ENCODE data around the gene TTC7B. TPM values are rescaled to one million over a fixed set of nuclear protein-coding genes. Genes with fewer than 3 reads are reported as not detected.
A peak's percentile ranks its signal among the peaks of the same experiment; 100 is the strongest.

TTC7B gene
- total RNA-seq, 4 donors from 2014 or later = 19.1 to 87.6 (median 22.1) TPM

DNA sequence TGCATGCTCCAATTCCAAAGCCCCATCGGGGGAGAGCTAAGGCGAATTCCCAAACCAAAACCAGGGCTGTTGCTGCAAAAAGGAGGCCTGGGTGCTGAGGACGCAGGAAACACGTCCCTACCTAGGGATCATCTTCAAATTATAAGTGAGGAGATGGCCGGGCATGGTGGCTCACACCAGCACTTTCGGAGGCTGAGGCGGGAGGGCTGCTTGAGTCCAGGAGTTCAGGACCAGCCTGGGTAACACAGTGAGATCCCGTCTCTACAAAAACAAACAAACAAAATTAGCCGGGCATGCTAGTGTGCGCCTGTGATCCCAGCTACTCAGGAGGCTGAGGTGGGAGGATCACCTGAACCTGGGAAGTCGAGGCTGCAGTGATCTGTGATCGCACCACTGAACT lies 276.2 kb downstream of the TTC7B start:
- Histone ChIP-seq H3K4me1 (peaks cover 5 to 12% of the 10 kb centered on the region in 2 donors), H3K27ac (no peak overlapping the region), H3K4me3 (replicated peaks in 1 of 3) (no peak overlapping the region), H3K27me3 (no peaks in the 10 kb centered on the region), H3K36me3 (no peaks in the 10 kb centered on the region), H3K9me3 (no peaks in the 10 kb centered on the region)
- TF ChIP-seq, protein P1, sequence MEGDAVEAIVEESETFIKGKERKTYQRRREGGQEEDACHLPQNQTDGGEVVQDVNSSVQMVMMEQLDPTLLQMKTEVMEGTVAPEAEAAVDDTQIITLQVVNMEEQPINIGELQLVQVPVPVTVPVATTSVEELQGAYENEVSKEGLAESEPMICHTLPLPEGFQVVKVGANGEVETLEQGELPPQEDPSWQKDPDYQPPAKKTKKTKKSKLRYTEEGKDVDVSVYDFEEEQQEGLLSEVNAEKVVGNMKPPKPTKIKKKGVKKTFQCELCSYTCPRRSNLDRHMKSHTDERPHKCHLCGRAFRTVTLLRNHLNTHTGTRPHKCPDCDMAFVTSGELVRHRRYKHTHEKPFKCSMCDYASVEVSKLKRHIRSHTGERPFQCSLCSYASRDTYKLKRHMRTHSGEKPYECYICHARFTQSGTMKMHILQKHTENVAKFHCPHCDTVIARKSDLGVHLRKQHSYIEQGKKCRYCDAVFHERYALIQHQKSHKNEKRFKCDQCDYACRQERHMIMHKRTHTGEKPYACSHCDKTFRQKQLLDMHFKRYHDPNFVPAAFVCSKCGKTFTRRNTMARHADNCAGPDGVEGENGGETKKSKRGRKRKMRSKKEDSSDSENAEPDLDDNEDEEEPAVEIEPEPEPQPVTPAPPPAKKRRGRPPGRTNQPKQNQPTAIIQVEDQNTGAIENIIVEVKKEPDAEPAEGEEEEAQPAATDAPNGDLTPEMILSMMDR (IDR thresholded peaks at IDR 0.05) = no peak
- no peak for TF ChIP-seq POLR2A (IDR thresholded peaks at IDR 0.05)
- intact Hi-C loops (cut with DNase I) = no loop called here
- DNase-seq = peak in 1 of 2 donors; percentile 1
- WGBS, 2 donors = 87 to 95% methylated on average over 12 of the region's 12 CpGs

DNA sequence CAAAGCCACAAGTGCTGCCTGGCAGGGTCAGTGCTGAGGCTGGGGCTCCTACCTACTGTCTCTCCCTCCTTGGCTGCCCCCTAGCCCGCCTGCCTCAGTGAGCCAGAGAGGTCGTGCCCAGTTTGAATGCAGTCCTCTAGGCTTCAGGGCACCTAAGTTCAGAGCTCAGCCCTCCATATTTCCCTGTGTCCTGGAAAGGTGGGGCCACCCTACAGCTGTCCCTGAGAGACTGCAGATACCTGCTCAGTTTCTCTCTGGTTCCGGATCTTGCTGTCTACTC lies 276.8 kb downstream of the TTC7B start:
- no peaks in the 10 kb centered on the region for H3K9me3 ChIP-seq
- H3K36me3 ChIP-seq = no peaks in the 10 kb centered on the region
- intact Hi-C loops (cut with DNase I) = no loop called here
- no peak overlapping the region for H3K4me3 ChIP-seq (replicated peaks in 1 of 3)
- TF ChIP-seq POLR2A (IDR thresholded peaks at IDR 0.05) = no peak
- TF ChIP-seq, protein P1 (IDR thresholded peaks at IDR 0.05) = no peak
- DNase-seq = no peak
- H3K4me1 ChIP-seq = peaks cover 5 to 14% of the 10 kb centered on the region in 2 donors
- WGBS, 2 donors = 96 to 100% methylated on average over 3 of the region's 3 CpGs
- H3K27ac ChIP-seq = no peak overlapping the region
- H3K27me3 ChIP-seq = no peaks in the 10 kb centered on the region

DNA sequence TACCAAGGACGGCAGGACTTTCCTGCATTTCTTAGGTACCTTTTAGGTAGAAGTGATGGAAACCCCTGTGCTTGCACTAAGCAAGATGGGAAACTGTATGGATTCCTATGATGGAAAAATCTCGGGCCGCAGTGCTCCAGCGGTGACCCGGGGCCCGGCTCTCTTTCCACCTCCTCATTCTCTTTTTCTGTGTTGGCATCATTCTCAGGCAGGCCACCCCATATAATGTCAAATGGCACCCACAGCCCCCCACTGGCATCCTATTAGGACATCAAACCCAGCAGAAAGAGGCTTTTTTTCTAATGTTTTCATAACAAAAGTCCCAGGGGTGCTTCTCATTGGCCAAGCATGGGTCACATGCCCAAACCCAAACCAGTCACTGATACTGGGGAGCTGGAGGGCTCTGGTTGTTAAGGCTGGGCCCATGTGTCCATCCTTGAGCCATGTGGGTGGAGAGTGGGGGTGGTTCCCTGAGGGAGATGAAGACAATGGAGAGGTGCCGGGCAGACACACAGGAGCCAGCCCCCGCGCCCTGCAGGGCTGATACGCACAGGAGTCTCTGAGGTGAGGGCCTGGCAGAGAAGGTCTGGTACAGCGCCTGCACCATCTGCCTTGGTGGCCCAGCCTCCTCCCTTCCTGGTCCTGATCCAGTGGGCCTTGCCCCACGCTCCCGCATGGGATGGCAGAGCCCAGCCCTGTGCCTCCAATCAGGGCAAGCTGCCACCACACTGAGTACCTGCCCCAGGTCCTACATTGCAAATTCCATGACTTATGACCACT lies 277.3 kb downstream of the TTC7B start:
- no peak overlapping the region for H3K27ac ChIP-seq
- no peak for TF ChIP-seq POLR2A (IDR thresholded peaks at IDR 0.05)
- TF ChIP-seq, protein P1 (IDR thresholded peaks at IDR 0.05) = no peak
- no peaks in the 10 kb centered on the region for H3K36me3 ChIP-seq
- DNase-seq = no peak
- H3K9me3 ChIP-seq = no peaks in the 10 kb centered on the region
- intact Hi-C loops (cut with DNase I) = no loop called here
- 93 to 97% methylated on average over 9 to 13 of the region's 13 CpGs for WGBS, 2 donors
- no peaks in the 10 kb centered on the region for H3K27me3 ChIP-seq
- H3K4me3 ChIP-seq (replicated peaks in 1 of 3) = no peak overlapping the region
- peaks cover 5 to 18% of the 10 kb centered on the region in 2 donors for H3K4me1 ChIP-seq

DNA sequence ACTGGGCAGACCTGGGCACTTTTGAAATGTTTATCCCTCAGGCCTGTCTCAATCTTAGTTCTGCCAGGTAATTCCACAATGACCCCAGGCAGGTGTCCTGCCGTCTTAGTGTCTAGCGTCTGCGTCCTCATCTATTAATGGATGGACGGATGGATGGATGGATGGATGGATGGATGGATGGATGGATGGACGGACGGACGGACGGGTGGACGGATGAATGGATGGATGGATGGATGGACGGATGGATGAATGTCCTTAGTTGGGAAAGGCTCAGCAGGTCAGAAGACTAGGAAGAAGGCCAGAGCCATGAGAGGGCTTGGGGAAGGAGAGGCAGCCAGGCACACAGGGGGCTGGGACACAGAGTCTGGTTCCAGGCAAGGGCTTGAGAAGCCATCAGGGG lies 278.1 kb downstream of the TTC7B start:
- Histone ChIP-seq H3K4me1 (peaks cover 5 to 23% of the 10 kb centered on the region in 2 donors), H3K27me3 (no peaks in the 10 kb centered on the region), H3K9me3 (no peaks in the 10 kb centered on the region), H3K36me3 (no peaks in the 10 kb centered on the region), H3K4me3 (replicated peaks in 1 of 3) (no peak overlapping the region), H3K27ac (no peak overlapping the region)
- intact Hi-C loops (cut with DNase I) = no loop called here
- 84 to 89% methylated on average over 10 of the region's 10 CpGs for WGBS, 2 donors
- no peak for DNase-seq
- TF ChIP-seq, protein P1 (IDR thresholded peaks at IDR 0.05) = no peak
- no peak for TF ChIP-seq POLR2A (IDR thresholded peaks at IDR 0.05)

DNA sequence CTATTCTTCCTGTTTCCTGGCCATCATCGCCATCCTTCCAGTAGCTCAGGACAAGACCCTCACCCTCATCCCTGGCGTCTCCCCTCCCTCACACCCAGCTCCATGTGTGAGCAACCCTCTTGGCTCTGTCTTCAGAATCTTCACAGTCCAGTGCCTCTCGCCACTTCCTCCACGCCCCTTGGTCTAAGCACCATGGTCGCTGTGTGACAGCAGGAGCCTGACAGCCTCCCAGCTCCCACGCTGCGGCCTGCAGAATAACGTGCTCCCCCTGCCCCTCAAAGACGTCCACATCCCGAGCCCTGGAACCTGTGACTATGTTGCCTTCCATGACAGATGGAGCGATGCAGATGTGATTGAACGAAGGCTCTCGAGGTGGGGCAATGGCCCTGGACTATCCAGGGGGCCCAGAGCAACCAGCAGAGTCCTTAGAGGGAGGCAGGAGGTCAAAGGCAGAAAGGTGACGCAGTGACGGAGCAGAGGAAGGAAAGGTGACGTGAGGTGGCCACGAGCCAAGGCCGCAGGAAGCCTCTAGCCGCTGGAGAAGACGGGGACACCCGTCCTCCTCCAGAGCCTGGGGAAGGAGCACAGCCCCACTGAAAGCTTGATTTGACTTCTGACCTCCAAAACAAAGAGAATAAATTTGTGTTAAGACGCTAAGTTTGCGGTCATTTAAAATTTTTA lies 279.6 kb downstream of the TTC7B start:
- WGBS, 2 donors = 47 to 56% methylated on average over 23 of the region's 23 CpGs
- intact Hi-C loops (cut with DNase I) = no loop called here
- TF ChIP-seq, protein P1 (IDR thresholded peaks at IDR 0.05) = no peak
- no peak for TF ChIP-seq POLR2A (IDR thresholded peaks at IDR 0.05)
- Histone ChIP-seq H3K4me3 (replicated peaks in 1 of 3) (no peak overlapping the region), H3K27me3 (no peaks in the 10 kb centered on the region), H3K9me3 (no peaks in the 10 kb centered on the region), H3K36me3 (no peaks in the 10 kb centered on the region), H3K27ac (no peak overlapping the region), H3K4me1 (peaks cover 5 to 23% of the 10 kb centered on the region in 2 donors)
- peak; percentile 61 to 65 for DNase-seq
